ENCODE results near the gene CPT2.

The CPT2 gene

DNA sequence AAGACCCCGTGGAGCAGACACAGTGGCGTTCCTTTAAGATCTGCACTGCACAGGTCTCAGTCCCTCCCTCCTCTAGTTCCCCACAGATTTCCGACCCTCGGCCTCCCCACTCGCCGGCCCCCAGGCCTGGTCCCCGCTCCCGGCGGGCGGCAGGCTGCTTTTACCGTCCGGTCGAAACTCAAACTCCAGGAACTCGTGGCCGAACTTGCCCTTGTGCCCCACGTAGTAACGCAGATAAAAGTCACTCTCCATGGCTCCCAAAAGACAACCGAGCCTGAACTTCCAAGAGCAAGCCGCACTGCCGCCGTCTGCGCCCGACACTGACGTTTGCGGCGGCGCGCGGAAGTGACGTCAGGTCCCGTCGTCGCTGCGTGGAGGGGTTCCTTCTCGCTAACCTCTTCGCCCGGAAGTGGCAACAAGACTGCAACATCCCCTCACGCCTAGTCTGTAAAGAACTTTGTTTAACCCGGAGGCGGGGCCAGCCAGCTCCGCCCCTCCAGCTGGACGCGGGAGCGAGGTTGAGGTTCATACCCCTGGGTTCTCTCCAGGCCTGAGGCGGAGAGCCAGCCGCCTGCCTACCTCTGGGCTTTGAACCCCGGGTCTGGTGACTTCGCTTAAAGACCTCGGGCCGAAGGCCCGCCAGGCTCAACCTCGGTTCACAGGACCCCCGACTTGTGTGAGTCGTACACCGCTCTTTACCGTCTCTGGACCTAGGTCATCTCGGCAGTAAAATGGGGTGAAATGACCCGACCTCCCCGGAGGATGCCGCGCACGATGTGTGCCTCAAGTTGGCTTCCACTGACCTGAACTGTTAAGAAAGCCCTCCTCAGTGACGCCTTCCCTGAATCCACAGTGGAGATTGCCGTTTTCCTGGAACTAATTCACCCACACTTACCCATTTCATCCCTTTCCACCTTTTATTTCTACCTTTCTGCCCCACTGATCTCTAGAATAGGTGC, 41.9 kb downstream of the CPT2 start, which contains the start of gene MAGOH (continued):
- TF ChIP-seq, protein P1, sequence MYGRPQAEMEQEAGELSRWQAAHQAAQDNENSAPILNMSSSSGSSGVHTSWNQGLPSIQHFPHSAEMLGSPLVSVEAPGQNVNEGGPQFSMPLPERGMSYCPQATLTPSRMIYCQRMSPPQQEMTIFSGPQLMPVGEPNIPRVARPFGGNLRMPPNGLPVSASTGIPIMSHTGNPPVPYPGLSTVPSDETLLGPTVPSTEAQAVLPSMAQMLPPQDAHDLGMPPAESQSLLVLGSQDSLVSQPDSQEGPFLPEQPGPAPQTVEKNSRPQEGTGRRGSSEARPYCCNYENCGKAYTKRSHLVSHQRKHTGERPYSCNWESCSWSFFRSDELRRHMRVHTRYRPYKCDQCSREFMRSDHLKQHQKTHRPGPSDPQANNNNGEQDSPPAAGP (tag by site-specific recombination; IDR thresholded peaks at IDR 0.05) = no peak
- TF ChIP-seq ZXDB (tag by site-specific recombination; IDR thresholded peaks at IDR 0.05) = peak; percentile 93
- TF ChIP-seq, protein P2, sequence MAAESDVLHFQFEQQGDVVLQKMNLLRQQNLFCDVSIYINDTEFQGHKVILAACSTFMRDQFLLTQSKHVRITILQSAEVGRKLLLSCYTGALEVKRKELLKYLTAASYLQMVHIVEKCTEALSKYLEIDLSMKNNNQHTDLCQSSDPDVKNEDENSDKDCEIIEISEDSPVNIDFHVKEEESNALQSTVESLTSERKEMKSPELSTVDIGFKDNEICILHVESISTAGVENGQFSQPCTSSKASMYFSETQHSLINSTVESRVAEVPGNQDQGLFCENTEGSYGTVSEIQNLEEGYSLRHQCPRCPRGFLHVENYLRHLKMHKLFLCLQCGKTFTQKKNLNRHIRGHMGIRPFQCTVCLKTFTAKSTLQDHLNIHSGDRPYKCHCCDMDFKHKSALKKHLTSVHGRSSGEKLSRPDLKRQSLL (tag by site-specific recombination; IDR thresholded peaks at IDR 0.05) = no peak
- no peak for TF ChIP-seq BCL11A (tag by site-specific recombination; IDR thresholded peaks at IDR 0.05; ENCODE audit: low read depth)
- TF ChIP-seq SP7 (tag by site-specific recombination; IDR thresholded peaks at IDR 0.05) = peak; percentile 86
- TF ChIP-seq ZNF529 (tag by site-specific recombination; IDR thresholded peaks at IDR 0.05; ENCODE audit: insufficient replicate concordance) = no peak
- TF ChIP-seq ZNF701 (tag by site-specific recombination; IDR thresholded peaks at IDR 0.05) = no peak
- TF ChIP-seq ZBTB48 (tag by site-specific recombination; IDR thresholded peaks at IDR 0.05) = no peak
- no peak for TF ChIP-seq ZNF311 (tag by site-specific recombination; IDR thresholded peaks at IDR 0.05; ENCODE audit: borderline replicate concordance)
- TF ChIP-seq ZNF791 (tag by site-specific recombination; IDR thresholded peaks at IDR 0.05) = no peak
- TF ChIP-seq ZNF837 (tag by site-specific recombination; IDR thresholded peaks at IDR 0.05) = no peak
- TF ChIP-seq ZNF169 (tag by site-specific recombination; IDR thresholded peaks at IDR 0.05) = no peak
- no peak for TF ChIP-seq SCRT1 (tag by site-specific recombination; IDR thresholded peaks at IDR 0.05; ENCODE audit: borderline replicate concordance)
- TF ChIP-seq RBAK (tag by site-specific recombination; IDR thresholded peaks at IDR 0.05) = no peak
- no peak for TF ChIP-seq ZNF274 (IDR thresholded peaks at IDR 0.05; ENCODE audit: low read length)
- TF ChIP-seq ZNF274 (tag by site-specific recombination; IDR thresholded peaks at IDR 0.05; ENCODE audit: borderline replicate concordance) = no peak
- no peak for TF ChIP-seq SALL2 (tag by site-specific recombination; IDR thresholded peaks at IDR 0.05; ENCODE audit: borderline replicate concordance)
- peak; percentile 17; the same call in 1 of the 2 replicates for TF ChIP-seq ZSCAN5A (tag by site-specific recombination; IDR thresholded peaks at IDR 0.05)
- no peak for TF ChIP-seq ZNF670 (tag by site-specific recombination; IDR thresholded peaks at IDR 0.05; ENCODE audit: low read depth)
- 0 out of 2 replicates have a peak, but pooled peaks have one; percentile 4 for TF ChIP-seq EGR2 (tag by site-specific recombination; IDR thresholded peaks at IDR 0.05; ENCODE audit: low read depth)
- TF ChIP-seq ZNF155 (tag by site-specific recombination; IDR thresholded peaks at IDR 0.05) = no peak
- TF ChIP-seq MZF1 (tag by site-specific recombination; IDR thresholded peaks at IDR 0.05; ENCODE audit: borderline replicate concordance) = no peak
- no peak for TF ChIP-seq ZNF362 (tag by site-specific recombination; IDR thresholded peaks at IDR 0.05)
- no peak for TF ChIP-seq ZIC2 (tag by site-specific recombination; IDR thresholded peaks at IDR 0.05)
- TF ChIP-seq ZNF266 (tag by site-specific recombination; IDR thresholded peaks at IDR 0.05; ENCODE audit: low read depth) = no peak
- TF ChIP-seq ZNF16 (tag by site-specific recombination; IDR thresholded peaks at IDR 0.05; ENCODE audit: low read depth) = no peak
- TF ChIP-seq, protein P3, sequence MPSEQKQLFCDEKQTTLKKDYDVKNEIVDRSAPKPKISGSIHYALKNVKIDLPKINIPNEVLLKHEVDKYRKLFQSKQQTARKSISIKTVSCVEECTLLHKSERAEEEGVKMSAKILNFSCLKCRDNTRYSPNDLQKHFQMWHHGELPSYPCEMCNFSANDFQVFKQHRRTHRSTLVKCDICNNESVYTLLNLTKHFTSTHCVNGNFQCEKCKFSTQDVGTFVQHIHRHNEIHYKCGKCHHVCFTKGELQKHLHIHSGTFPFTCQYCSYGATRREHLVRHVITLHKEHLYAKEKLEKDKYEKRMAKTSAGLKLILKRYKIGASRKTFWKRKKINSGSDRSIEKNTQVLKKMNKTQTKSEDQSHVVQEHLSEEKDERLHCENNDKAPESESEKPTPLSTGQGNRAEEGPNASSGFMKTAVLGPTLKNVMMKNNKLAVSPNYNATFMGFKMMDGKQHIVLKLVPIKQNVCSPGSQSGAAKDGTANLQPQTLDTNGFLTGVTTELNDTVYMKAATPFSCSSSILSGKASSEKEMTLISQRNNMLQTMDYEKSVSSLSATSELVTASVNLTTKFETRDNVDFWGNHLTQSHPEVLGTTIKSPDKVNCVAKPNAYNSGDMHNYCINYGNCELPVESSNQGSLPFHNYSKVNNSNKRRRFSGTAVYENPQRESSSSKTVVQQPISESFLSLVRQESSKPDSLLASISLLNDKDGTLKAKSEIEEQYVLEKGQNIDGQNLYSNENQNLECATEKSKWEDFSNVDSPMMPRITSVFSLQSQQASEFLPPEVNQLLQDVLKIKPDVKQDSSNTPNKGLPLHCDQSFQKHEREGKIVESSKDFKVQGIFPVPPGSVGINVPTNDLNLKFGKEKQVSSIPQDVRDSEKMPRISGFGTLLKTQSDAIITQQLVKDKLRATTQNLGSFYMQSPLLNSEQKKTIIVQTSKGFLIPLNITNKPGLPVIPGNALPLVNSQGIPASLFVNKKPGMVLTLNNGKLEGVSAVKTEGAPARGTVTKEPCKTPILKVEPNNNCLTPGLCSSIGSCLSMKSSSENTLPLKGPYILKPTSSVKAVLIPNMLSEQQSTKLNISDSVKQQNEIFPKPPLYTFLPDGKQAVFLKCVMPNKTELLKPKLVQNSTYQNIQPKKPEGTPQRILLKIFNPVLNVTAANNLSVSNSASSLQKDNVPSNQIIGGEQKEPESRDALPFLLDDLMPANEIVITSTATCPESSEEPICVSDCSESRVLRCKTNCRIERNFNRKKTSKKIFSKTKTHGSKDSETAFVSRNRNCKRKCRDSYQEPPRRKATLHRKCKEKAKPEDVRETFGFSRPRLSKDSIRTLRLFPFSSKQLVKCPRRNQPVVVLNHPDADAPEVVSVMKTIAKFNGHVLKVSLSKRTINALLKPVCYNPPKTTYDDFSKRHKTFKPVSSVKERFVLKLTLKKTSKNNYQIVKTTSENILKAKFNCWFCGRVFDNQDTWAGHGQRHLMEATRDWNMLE (tag by site-specific recombination; conservative IDR thresholded peaks at IDR 0.05; ENCODE audit: low read depth) = peak; percentile 98
- TF ChIP-seq ZFHX2 (tag by site-specific recombination; conservative IDR thresholded peaks at IDR 0.05) = no peak
